Cardiac fibroblast (primary cell): ENCODE measurements around the gene CMTM1.
A peak's percentile ranks its signal among the peaks of the same experiment; 100 is the strongest.

Experiments used
- DNase-seq, 2 donors: peaks; one replicate each; pipeline versions ENCODE4 v3.0.0 to v3.0.0-alpha.2; 2010; ENCODE audit warnings: low read depth in 2 of 2
- H3K4me3 ChIP-seq, 2 donors: replicated peaks in 1 of 2; 1 replicate in 1 of 2; 2 replicates in 1 of 2; pipeline ENCODE4 v1.5.1; 2011; ENCODE audit warnings: low read depth in 2 of 2, low read length in 2 of 2, mild to moderate bottlenecking in 2 of 2, moderate library complexity in 1 of 2
- CTCF ChIP-seq: IDR thresholded peaks from one replicate; pipeline ENCODE4 v1.5.1; 2011; ENCODE audit warnings: low read depth, mild to moderate bottlenecking, low read length, inconsistent platforms

Gene CMTM1

GRCh38 chr16:66580605-66581209, 14.5 kb downstream of the CMTM1 start:
- peak; percentile 30 for TF ChIP-seq CTCF
- peak; percentile 65 to 70 for DNase-seq
- no peak overlapping the region for H3K4me3 ChIP-seq

GRCh38 chr16:66581246-66581952, 15.2 kb downstream of the CMTM1 start:
- DNase-seq: peak; percentile 43 to 46
- TF ChIP-seq CTCF: no peak
- no peak overlapping the region for H3K4me3 ChIP-seq

GRCh38 chr16:66585481-66586239, 19.4 kb downstream of the CMTM1 start:
- no peak overlapping the region for H3K4me3 ChIP-seq
- no peak for TF ChIP-seq CTCF
- no peak for DNase-seq

- DNase-seq: no peak
- H3K4me3 ChIP-seq: no peak overlapping the region
Measured at GRCh38 chr16:66587881-66588600, 21.8 kb downstream of the CMTM1 start.

GRCh38 chr16:66588981-66589713, 22.9 kb downstream of the CMTM1 start:
- DNase-seq: peak; percentile 42 to 43
- peak; percentile 77 for TF ChIP-seq CTCF

More at GRCh38 chr16:66587881-66588600, 21.8 kb downstream of the CMTM1 start:
- TF ChIP-seq CTCF: no peak

GRCh38 chr16:66590322-66590721, 24.1 kb downstream of the CMTM1 start:
- DNase-seq: no peak
- no peak for TF ChIP-seq CTCF
- no peak overlapping the region for H3K4me3 ChIP-seq

More at GRCh38 chr16:66588981-66589713, 22.9 kb downstream of the CMTM1 start:
- no peak overlapping the region for H3K4me3 ChIP-seq
